D721Med (cell line): ENCODE data around the gene DRGX.

ENCODE experiments used
- DNase-seq: peaks from one replicate; pipeline ENCODE4 v3.0.0; 2011; ENCODE audit warnings: low spot score; ENCODE audit not compliant: insufficient read length
- FAIRE-seq: peaks from 2 replicates; lab custom pipeline; 2011; peaks lifted over from hg19 to GRCh38; lab: Jason Lieb, UNC
- CTCF ChIP-seq: IDR thresholded peaks from 2 replicates; pipeline ENCODE4 v1.5.1; 2012; ENCODE audit warnings: mild to moderate bottlenecking, control low read depth; ENCODE audit not compliant: insufficient read depth; ENCODE audit errors: missing control alignments

Gene DRGX

GRCh38 chr10:49325131-49325915, 70.6 kb downstream of the DRGX start:
- FAIRE-seq (no peak), DNase-seq (no peak)
- TF ChIP-seq CTCF = no peak

GRCh38 chr10:49324711-49325110, 71.2 kb downstream of the DRGX start:
- TF ChIP-seq CTCF = peak; percentile 13
- DNase-seq (no peak), FAIRE-seq (no peak)

GRCh38 chr10:49323896-49324270, 72.0 kb downstream of the DRGX start:
- DNase-seq = no peak
- FAIRE-seq = no peak
- TF ChIP-seq CTCF = no peak

- DNase-seq (no peak), FAIRE-seq (no peak)
- TF ChIP-seq CTCF = no peak
Measured at GRCh38 chr10:49323171-49323895, 72.6 kb downstream of the DRGX start.

GRCh38 chr10:49322371-49323170, 73.3 kb downstream of the DRGX start:
- FAIRE-seq (no peak), DNase-seq (no peak)
- TF ChIP-seq CTCF = no peak

- FAIRE-seq (no peak), DNase-seq (no peak)
- no peak for TF ChIP-seq CTCF
Measured at GRCh38 chr10:49321021-49321420, 74.9 kb downstream of the DRGX start.
